Esophagus squamous epithelium (tissue), 5 donors: Measurements from ENCODE around the gene EIF2B2. TPM values are rescaled to one million over a fixed set of nuclear protein-coding genes. Genes with fewer than 3 reads are reported as not detected.

Experiments
- DNase-seq: peaks from one replicate; lab custom pipeline; 2025; lab: John Stamatoyannopoulos, UW
- H3K27ac ChIP-seq, 4 donors: fragments of 200-600 bp; sonication (generic); one replicate each; pipeline ENCODE4 v1.5.1; 2016 to 2019; ENCODE audit warnings: mild to moderate bottlenecking in 1 of 4
- H3K27me3 ChIP-seq, 4 donors: fragments of 200-600 bp; sonication (generic); 1 replicate in 3 of 4; 2 replicates in 1 of 4; pipeline versions ENCODE4 v1.5.1 to v1.6.0; 2017 to 2021; ENCODE audit warnings: antibody characterized with exemption in 1 of 4
- H3K36me3 ChIP-seq, 3 donors: fragments of 200-600 bp; sonication (generic); one replicate each; pipeline ENCODE4 v1.5.1; 2016 to 2019
- H3K4me1 ChIP-seq, 3 donors: fragments of 200-600 bp; sonication (generic); one replicate each; pipeline ENCODE4 v1.5.1; 2017 to 2019
- H3K4me3 ChIP-seq, 4 donors: fragments of 200-600 bp; sonication (generic); 1 replicate in 3 of 4; 2 replicates in 1 of 4; pipeline ENCODE4 v1.5.1; 2016 to 2019; ENCODE audit warnings: mild to moderate bottlenecking in 2 of 4, moderate library complexity in 1 of 4
- H3K9me3 ChIP-seq, 3 donors: fragments of 200-600 bp; sonication (generic); one replicate each; pipeline ENCODE4 v1.5.1; 2016 to 2019
- CTCF ChIP-seq, 6 experiments: fragments of 450-650 bp in 4 of 6; fragments of 200-600 bp in 2 of 6; sonication (generic) in 2 of 6; IDR thresholded peaks; one replicate each; pipeline ENCODE4 v1.5.1; 2016 to 2019; ENCODE audit warnings: antibody characterized with exemption in 6 of 6, mild to moderate bottlenecking in 4 of 6, moderate library complexity in 4 of 6
- POLR2A ChIP-seq, 4 donors: fragments of 450-650 bp; IDR thresholded peaks; one replicate each; pipeline ENCODE4 v1.6.1; 2017; ENCODE audit warnings: antibody characterized with exemption in 4 of 4, mild to moderate bottlenecking in 4 of 4, moderate library complexity in 3 of 4
- WGBS, 2 donors: methylation state at CpG; one replicate each; pipeline ENCODE4 v1.1.5; 2018; 5-methylcytosine and 5-hydroxymethylcytosine counted together
- intact Hi-C: fragments of 100-400 bp; cut with DNase I; formaldehyde crosslinking; loops from one replicate; pipeline ENCODE4 v1.15.0; 2022
- total RNA-seq, 4 donors: library from RNA; depleted of rRNA; stranded (reverse); fragments of >200 nt; gene quantifications; one replicate each; pipeline ENCODE4 v1.1.0, GENCODE V29; 2016
- donor health status: DM: yes; HTN: yes; CAD: no.

Gene EIF2B2
- total RNA-seq, 4 donors from 2014 or later: 27.8 to 41.0 (median 39.0) TPM

GRCh38 chr14:74973003-74973653 is 29.6 kb upstream of the EIF2B2 start:
- no CpG with 5 or more reads among the region's 15 CpGs for WGBS, 2 donors
- H3K4me3 ChIP-seq: no peak overlapping the region
- DNase-seq: no peak
- H3K36me3 ChIP-seq: no peaks in the 10 kb centered on the region
- H3K27ac ChIP-seq: peak overlapping the region in 2 of 4 donors; percentile 44 to 59
- no peaks in the 10 kb centered on the region for H3K27me3 ChIP-seq
- no peaks in the 10 kb centered on the region for H3K9me3 ChIP-seq
- H3K4me1 ChIP-seq: peaks cover 0 to 52% (median 33%) of the 10 kb centered on the region in 3 donors
- intact Hi-C loops: no loop called here
- TF ChIP-seq CTCF (IDR thresholded peaks at IDR 0.05) (no peak), POLR2A (IDR thresholded peaks at IDR 0.05) (no peak)

- no peak for DNase-seq
- H3K27ac ChIP-seq: peak overlapping the region in 2 of 4 donors; percentile 46 to 59
- no peaks in the 10 kb centered on the region for H3K27me3 ChIP-seq
- H3K9me3 ChIP-seq: no peaks in the 10 kb centered on the region
- no peaks in the 10 kb centered on the region for H3K36me3 ChIP-seq
- H3K4me1 ChIP-seq: peaks cover 0 to 60% (median 40%) of the 10 kb centered on the region in 3 donors
- intact Hi-C loops: no loop called here
- 75 to 100% methylated on average over 2 of the region's 5 CpGs for WGBS, 2 donors
- H3K4me3 ChIP-seq: no peak overlapping the region
- no peak for TF ChIP-seq CTCF (IDR thresholded peaks at IDR 0.05)
- TF ChIP-seq POLR2A (IDR thresholded peaks at IDR 0.05): no peak
These were observed 28.8 kb upstream of the EIF2B2 start for GRCh38 chr14:74973905-74974363.

- no peak for TF ChIP-seq POLR2A (IDR thresholded peaks at IDR 0.05)
- TF ChIP-seq CTCF (IDR thresholded peaks at IDR 0.05): no peak
- no peak for DNase-seq
- Histone ChIP-seq H3K36me3 (no peaks in the 10 kb centered on the region), H3K27me3 (no peaks in the 10 kb centered on the region), H3K9me3 (no peaks in the 10 kb centered on the region), H3K27ac (peak overlapping the region in 2 of 4 donors; percentile 46 to 59), H3K4me1 (peaks cover 0 to 66% (median 46%) of the 10 kb centered on the region in 3 donors), H3K4me3 (no peak overlapping the region)
- intact Hi-C loops: no loop called here
- WGBS, 2 donors: 69 to 91% methylated on average over 5 to 9 of the region's 15 CpGs
These were observed 28.2 kb upstream of the EIF2B2 start for GRCh38 chr14:74974364-74975058.

- intact Hi-C loops: no loop called here
- no peak overlapping the region for H3K4me3 ChIP-seq
- H3K27ac ChIP-seq: peak overlapping the region in 2 of 4 donors; percentile 46 to 59
- whole genome bisulfite sequencing, 2 donors: 80 to 82% methylated on average over 5 to 6 of the region's 12 CpGs
- H3K27me3 ChIP-seq: no peaks in the 10 kb centered on the region
- H3K36me3 ChIP-seq: no peaks in the 10 kb centered on the region
- DNase-seq: no peak
- no peaks in the 10 kb centered on the region for H3K9me3 ChIP-seq
- no peak for TF ChIP-seq POLR2A (IDR thresholded peaks at IDR 0.05)
- no peak for TF ChIP-seq CTCF (IDR thresholded peaks at IDR 0.05)
- peaks cover 0 to 73% (median 50%) of the 10 kb centered on the region in 3 donors for H3K4me1 ChIP-seq
These were observed 27.5 kb upstream of the EIF2B2 start for GRCh38 chr14:74975059-74975810.
